Neural progenitor cell (in vitro differentiated cells): ENCODE measurements around the gene FOXK2. TPM values are rescaled to one million over a fixed set of nuclear protein-coding genes. Genes with fewer than 3 reads are reported as not detected.
"Not testable (repeated sequence)": the region's sequence is repeated elsewhere in the genome, so short reads cannot be mapped to it uniquely, and the experiment has no call there.

ENCODE experiments used
- DNase-seq: peaks from one replicate; pipeline ENCODE4 v3.0.0-alpha.2; 2016; ENCODE audit warnings: low spot score
- H2AFZ ChIP-seq: fragments of 200-600 bp; sonication (generic); replicated peaks from 2 replicates; pipeline ENCODE4 v1.6.1; 2016; ENCODE audit warnings: antibody characterized with exemption
- H3F3A ChIP-seq: fragments of 200-600 bp; sonication (generic); 2 replicates; pipeline ENCODE4 v1.6.1; 2016; ENCODE audit warnings: antibody characterized with exemption, low read depth
- H3K27ac ChIP-seq: fragments of 200-600 bp; sonication (generic); 2 replicates; pipeline ENCODE4 v1.5.1; 2016; ENCODE audit warnings: mild to moderate bottlenecking
- H3K27me3 ChIP-seq: fragments of 200-600 bp; sonication (generic); 2 replicates; pipeline ENCODE4 v1.6.1; 2016; ENCODE audit warnings: mild to moderate bottlenecking, moderate library complexity
- H3K36me3 ChIP-seq: fragments of 200-600 bp; sonication (generic); 2 replicates; pipeline ENCODE4 v1.5.1; 2016
- H3K4me1 ChIP-seq: fragments of 200-600 bp; sonication (generic); 2 replicates; pipeline ENCODE4 v1.6.1; 2016; ENCODE audit warnings: mixed run types
- H3K4me2 ChIP-seq: fragments of 200-600 bp; sonication (generic); 2 replicates; pipeline ENCODE4 v1.6.1; 2016
- H3K4me3 ChIP-seq: fragments of 200-600 bp; sonication (generic); 2 replicates; pipeline ENCODE4 v1.5.1; 2016
- H3K79me2 ChIP-seq: fragments of 200-600 bp; sonication (generic); 2 replicates; pipeline ENCODE4 v1.6.1; 2016; ENCODE audit warnings: low read depth
- H3K9ac ChIP-seq: fragments of 200-600 bp; sonication (generic); 2 replicates; pipeline ENCODE4 v1.6.1; 2016
- H3K9me3 ChIP-seq: fragments of 200-600 bp; sonication (generic); 2 replicates; pipeline ENCODE4 v1.5.1; 2016; ENCODE audit warnings: low read depth
- H4K20me1 ChIP-seq: fragments of 200-600 bp; sonication (generic); 2 replicates; pipeline ENCODE4 v1.6.1; 2016; ENCODE audit warnings: low read depth
- H3K27ac Mint-ChIP-seq: 3 replicates; pipeline ENCODE4 v1.8.0; 2021; ENCODE audit warnings: mixed read lengths
- H3K27me3 Mint-ChIP-seq: 2 replicates; pipeline ENCODE4 v1.8.0; 2022; ENCODE audit warnings: low read depth, mild to moderate bottlenecking, inconsistent platforms, moderate library complexity, mixed read lengths; ENCODE audit not compliant: insufficient read depth
- H3K36me3 Mint-ChIP-seq: 3 replicates; pipeline ENCODE4 v1.8.0; 2021; ENCODE audit warnings: mixed read lengths
- H3K4me1 Mint-ChIP-seq: 3 replicates; pipeline ENCODE4 v1.8.0; 2021; ENCODE audit warnings: mixed read lengths
- H3K4me3 Mint-ChIP-seq: 3 replicates; pipeline ENCODE4 v1.8.0; 2021; ENCODE audit warnings: mild to moderate bottlenecking, moderate library complexity, mixed read lengths
- H3K9me3 Mint-ChIP-seq: 3 replicates; pipeline ENCODE4 v1.8.0; 2020; ENCODE audit warnings: mixed read lengths
- EZH2 ChIP-seq: fragments of 200-600 bp; sonication (generic); IDR thresholded peaks from 2 replicates; pipeline ENCODE4 v1.6.1; 2017; ENCODE audit warnings: antibody characterized with exemption, mild to moderate bottlenecking, moderate library complexity
- EZH2phosphoT487 ChIP-seq: fragments of 200-600 bp; sonication (generic); IDR thresholded peaks from 2 replicates; pipeline ENCODE4 v1.6.1; 2017; ENCODE audit warnings: antibody characterized with exemption
- total RNA-seq: library from RNA; depleted of rRNA; stranded (reverse); fragments of >200 nt; gene quantifications from 2 replicates; pipeline ENCODE4 v1.2.3, GENCODE V29; 2015; ENCODE audit warnings: low replicate concordance
- TF ChIP-seq, protein P1 (sequence below): fragments of 200-600 bp; sonication (generic); IDR thresholded peaks from 2 replicates; pipeline ENCODE4 v1.5.1; 2017; ENCODE audit warnings: antibody characterized with exemption, mild to moderate bottlenecking

Gene FOXK2
- total RNA-seq, 1 donor from 2014 or later, result 28.1 TPM

DNA sequence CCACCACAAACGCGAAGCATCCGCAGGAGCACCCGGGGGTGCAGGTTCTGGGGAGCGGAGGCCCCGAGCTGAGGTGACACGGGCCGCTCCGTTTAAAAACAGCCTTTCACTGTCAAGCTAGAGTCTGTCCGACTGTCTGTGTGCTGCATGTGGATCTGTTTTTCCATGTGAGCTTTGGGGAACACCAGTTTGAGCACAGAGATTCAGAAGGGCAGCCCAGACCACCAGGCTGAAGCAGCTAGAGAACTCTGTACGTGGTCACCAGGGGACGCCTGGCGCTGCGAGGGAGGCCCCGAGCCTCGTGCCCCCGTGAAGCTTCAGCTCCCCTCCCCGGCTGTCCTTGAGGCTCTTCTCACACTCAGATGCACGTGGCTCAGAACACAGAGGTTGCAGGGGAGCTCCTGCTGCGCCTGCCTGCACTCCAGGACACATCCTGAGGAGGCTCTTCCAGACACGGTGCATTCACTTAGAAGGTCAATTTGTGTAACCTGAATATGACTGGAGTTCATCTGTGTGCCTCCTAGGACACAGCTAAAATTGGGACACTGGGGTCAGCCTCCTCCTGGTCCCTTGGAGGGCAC lies 15.7 kb upstream of the FOXK2 start:
- TF ChIP-seq, protein P1, sequence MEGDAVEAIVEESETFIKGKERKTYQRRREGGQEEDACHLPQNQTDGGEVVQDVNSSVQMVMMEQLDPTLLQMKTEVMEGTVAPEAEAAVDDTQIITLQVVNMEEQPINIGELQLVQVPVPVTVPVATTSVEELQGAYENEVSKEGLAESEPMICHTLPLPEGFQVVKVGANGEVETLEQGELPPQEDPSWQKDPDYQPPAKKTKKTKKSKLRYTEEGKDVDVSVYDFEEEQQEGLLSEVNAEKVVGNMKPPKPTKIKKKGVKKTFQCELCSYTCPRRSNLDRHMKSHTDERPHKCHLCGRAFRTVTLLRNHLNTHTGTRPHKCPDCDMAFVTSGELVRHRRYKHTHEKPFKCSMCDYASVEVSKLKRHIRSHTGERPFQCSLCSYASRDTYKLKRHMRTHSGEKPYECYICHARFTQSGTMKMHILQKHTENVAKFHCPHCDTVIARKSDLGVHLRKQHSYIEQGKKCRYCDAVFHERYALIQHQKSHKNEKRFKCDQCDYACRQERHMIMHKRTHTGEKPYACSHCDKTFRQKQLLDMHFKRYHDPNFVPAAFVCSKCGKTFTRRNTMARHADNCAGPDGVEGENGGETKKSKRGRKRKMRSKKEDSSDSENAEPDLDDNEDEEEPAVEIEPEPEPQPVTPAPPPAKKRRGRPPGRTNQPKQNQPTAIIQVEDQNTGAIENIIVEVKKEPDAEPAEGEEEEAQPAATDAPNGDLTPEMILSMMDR, result no peak
- no peak for TF ChIP-seq EZH2
- no peak for TF ChIP-seq EZH2phosphoT487
- H3K36me3 ChIP-seq, result no peaks in the 10 kb centered on the region
- H3K36me3 Mint-ChIP-seq, result no peaks in the 10 kb centered on the region
- H3K9me3 Mint-ChIP-seq, result no peaks in the 10 kb centered on the region
- DNase-seq, result no peak
- H3K4me3 ChIP-seq, result no peak overlapping the region
- H3K4me1 Mint-ChIP-seq, result no peaks in the 10 kb centered on the region
- no peak overlapping the region for H3K27ac Mint-ChIP-seq
- H3K4me3 Mint-ChIP-seq, result no peak overlapping the region
- H3K27ac ChIP-seq, result no peak overlapping the region
- H3K9me3 ChIP-seq, result no peaks in the 10 kb centered on the region
- H3K27me3 ChIP-seq, result peaks cover 6% of the 10 kb centered on the region
- H3K9ac ChIP-seq, result no peak overlapping the region
- no peaks in the 10 kb centered on the region for H3K4me1 ChIP-seq
- no peaks in the 10 kb centered on the region for H4K20me1 ChIP-seq
- H2AFZ ChIP-seq, result no peak overlapping the region
- peaks cover 2% of the 10 kb centered on the region for H3K27me3 Mint-ChIP-seq
- no peaks in the 10 kb centered on the region for H3F3A ChIP-seq
- no peaks in the 10 kb centered on the region for H3K79me2 ChIP-seq
- H3K4me2 ChIP-seq, result no peak overlapping the region

DNA sequence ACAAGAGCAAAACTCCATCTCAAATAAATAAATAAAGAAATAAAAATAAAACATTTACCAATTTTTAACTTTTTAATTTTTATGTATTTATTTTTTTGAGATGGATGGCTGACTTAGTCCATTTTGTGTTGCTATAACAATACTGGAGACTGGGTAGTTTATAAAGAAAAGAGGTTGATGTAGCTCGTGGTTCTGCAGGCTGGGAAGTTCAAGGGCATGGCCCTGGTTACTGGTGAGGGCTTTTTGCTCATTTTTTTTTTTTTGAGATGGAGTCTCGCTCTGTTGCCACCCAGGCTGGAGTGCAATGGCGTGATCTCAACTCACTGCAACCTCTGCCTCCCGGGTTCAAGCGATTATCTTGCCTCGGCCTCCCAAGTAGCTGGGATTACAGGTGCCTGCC lies 14.2 kb upstream of the FOXK2 start:
- H3K27me3 ChIP-seq, result no peaks in the 10 kb centered on the region
- H3K4me3 ChIP-seq, result no peak overlapping the region
- Mint-ChIP-seq H3K27me3 (no peaks in the 10 kb centered on the region), H3K9me3 (no peaks in the 10 kb centered on the region), H3K36me3 (no peaks in the 10 kb centered on the region), H3K4me3 (no peak overlapping the region), H3K27ac (no peak overlapping the region), H3K4me1 (no peaks in the 10 kb centered on the region)
- H3K36me3 ChIP-seq, result no peaks in the 10 kb centered on the region
- H3K4me2 ChIP-seq, result no peak overlapping the region
- TF ChIP-seq, protein P1, result no peak
- TF ChIP-seq EZH2 (no peak), EZH2phosphoT487 (no peak)
- no peak overlapping the region for H3K9ac ChIP-seq
- H3K4me1 ChIP-seq, result no peaks in the 10 kb centered on the region
- no peaks in the 10 kb centered on the region for H4K20me1 ChIP-seq
- no peaks in the 10 kb centered on the region for H3F3A ChIP-seq
- H3K27ac ChIP-seq, result no peak overlapping the region
- DNase-seq, result no peak
- no peaks in the 10 kb centered on the region for H3K9me3 ChIP-seq
- H3K79me2 ChIP-seq, result no peaks in the 10 kb centered on the region
- no peak overlapping the region for H2AFZ ChIP-seq

DNA sequence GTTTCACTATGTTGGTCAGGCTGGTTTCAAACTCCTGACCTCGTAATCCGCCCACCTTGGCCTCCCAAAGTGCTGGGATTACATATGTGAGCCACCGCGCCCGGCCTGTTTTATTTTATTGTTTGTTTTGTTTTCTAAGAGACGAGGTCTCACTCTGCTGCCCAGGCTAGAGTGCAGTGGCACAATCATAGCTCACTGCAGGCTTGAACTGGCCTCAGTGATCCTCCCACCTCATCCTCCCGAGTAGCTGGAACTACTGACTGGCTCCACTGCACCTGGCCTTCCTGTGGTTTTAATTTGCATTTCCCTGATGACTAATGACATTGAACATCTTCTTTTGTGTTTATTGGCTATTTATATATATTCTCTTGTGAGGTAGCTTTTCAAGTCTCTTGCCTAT lies 13.1 kb upstream of the FOXK2 start:
- not testable (repeated sequence) for H3K4me3 ChIP-seq, H3K4me1 ChIP-seq, H3K27me3 Mint-ChIP-seq, DNase-seq, H3F3A ChIP-seq, H3K4me3 Mint-ChIP-seq, H3K27me3 ChIP-seq, H3K27ac ChIP-seq, H3K27ac Mint-ChIP-seq, H3K79me2 ChIP-seq, H3K9me3 ChIP-seq, H4K20me1 ChIP-seq, H3K4me2 ChIP-seq, H3K36me3 Mint-ChIP-seq, H3K9me3 Mint-ChIP-seq, H3K4me1 Mint-ChIP-seq, H3K36me3 ChIP-seq, H3K9ac ChIP-seq, H2AFZ ChIP-seq

DNA sequence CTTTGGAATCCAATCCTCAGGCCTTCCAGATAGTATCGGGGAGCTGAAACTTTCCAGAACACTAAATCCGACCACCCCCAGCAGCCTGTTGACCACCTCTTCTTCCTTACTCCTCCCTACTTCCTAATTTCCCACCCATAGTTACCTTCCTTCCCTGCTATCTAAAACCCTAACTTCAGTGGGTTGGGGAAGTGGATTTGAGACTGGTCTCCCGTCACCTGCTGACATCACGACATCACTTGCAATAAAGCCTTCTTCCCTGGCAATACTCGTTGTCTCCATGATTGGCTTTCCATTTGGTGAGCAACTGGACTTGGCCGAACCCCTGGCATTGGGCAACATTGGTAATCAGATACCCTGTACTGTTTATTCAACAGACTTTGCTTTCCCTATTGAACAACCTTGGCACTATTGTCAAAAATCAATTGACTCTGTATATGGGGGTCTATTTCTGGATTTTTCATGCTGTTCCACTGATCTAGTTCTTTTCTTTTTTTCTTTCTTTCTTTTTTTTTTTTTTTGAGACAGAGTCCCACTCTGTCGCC lies 11.8 kb upstream of the FOXK2 start:
- H3K36me3 Mint-ChIP-seq, result no peaks in the 10 kb centered on the region
- Histone ChIP-seq H2AFZ (no peak overlapping the region), H3K79me2 (no peaks in the 10 kb centered on the region), H3K4me3 (no peak overlapping the region), H3K4me1 (no peaks in the 10 kb centered on the region), H4K20me1 (no peaks in the 10 kb centered on the region), H3K4me2 (no peak overlapping the region), H3K9ac (no peak overlapping the region), H3K36me3 (no peaks in the 10 kb centered on the region), H3K27me3 (no peaks in the 10 kb centered on the region), H3F3A (no peaks in the 10 kb centered on the region), H3K27ac (no peak overlapping the region), H3K9me3 (no peaks in the 10 kb centered on the region)
- no peaks in the 10 kb centered on the region for H3K4me1 Mint-ChIP-seq
- H3K4me3 Mint-ChIP-seq, result no peak overlapping the region
- no peaks in the 10 kb centered on the region for H3K9me3 Mint-ChIP-seq
- no peak for TF ChIP-seq EZH2phosphoT487
- TF ChIP-seq EZH2, result no peak
- TF ChIP-seq, protein P1, result no peak
- DNase-seq, result no peak
- no peak overlapping the region for H3K27ac Mint-ChIP-seq
- no peaks in the 10 kb centered on the region for H3K27me3 Mint-ChIP-seq

DNA sequence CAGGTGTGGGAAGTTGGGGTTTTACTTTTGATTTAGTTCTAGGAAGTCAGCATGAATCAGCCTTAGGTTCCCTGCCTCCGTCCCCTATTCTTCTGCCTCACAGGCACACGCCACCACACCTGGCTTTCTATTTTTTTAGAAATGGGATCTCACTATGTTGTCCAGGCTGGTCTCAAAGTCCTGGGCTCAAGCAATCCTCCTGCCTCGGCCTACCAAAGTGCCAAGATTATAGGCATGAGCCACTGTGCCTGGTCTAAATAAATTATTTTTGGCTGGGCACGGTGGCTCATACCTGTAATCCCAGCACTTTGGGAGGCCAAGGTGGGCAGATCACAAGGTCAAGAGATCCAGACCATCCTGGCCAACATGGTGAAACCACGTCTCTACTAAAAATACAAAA lies 7.9 kb upstream of the FOXK2 start:
- DNase-seq, H3K4me3 Mint-ChIP-seq, H3K27me3 ChIP-seq, H3K9me3 ChIP-seq, H3F3A ChIP-seq, H3K27me3 Mint-ChIP-seq, H3K9ac ChIP-seq, H3K79me2 ChIP-seq, H2AFZ ChIP-seq, H3K36me3 Mint-ChIP-seq, H3K4me2 ChIP-seq, H3K4me3 ChIP-seq, H3K36me3 ChIP-seq, H3K27ac ChIP-seq, H3K4me1 ChIP-seq, H3K4me1 Mint-ChIP-seq, H3K27ac Mint-ChIP-seq, H3K9me3 Mint-ChIP-seq, H4K20me1 ChIP-seq: not testable (repeated sequence)

DNA sequence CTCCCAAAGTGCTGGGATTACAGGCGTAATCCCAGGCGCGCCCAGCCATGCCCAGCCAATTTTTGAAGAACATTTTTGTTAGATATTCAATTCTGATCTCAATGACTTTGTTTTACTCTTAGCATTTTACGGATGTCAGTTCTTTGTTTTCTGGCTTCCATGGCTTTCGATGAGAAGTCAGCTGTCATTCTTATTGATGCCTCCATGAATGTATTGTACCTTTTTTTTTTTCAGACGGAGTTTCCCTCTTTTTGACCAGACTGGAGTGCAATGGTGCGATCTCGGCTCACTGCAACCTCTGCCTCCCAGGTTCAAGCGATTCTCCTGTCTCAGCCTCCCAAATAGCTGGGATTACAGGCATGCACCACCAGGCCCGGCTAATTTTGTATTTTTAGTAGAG lies 5.7 kb upstream of the FOXK2 start:
- not testable (repeated sequence) for H3K4me3 ChIP-seq, H3K27ac ChIP-seq, H3K27ac Mint-ChIP-seq, H3K4me3 Mint-ChIP-seq, H3K9ac ChIP-seq, H3K79me2 ChIP-seq, DNase-seq, H3K27me3 ChIP-seq, H4K20me1 ChIP-seq, H3K36me3 ChIP-seq, H3K9me3 Mint-ChIP-seq, H3F3A ChIP-seq, H2AFZ ChIP-seq, H3K36me3 Mint-ChIP-seq, H3K27me3 Mint-ChIP-seq, H3K4me1 ChIP-seq, H3K9me3 ChIP-seq, H3K4me2 ChIP-seq, H3K4me1 Mint-ChIP-seq
